Measurements from ENCODE around the gene FBXO47. TPM values are rescaled to one million over a fixed set of nuclear protein-coding genes. Genes with fewer than 3 reads are reported as not detected.

FBXO47 gene
- total and polyA plus RNA-seq, 12 donors, result not detected

DNA sequence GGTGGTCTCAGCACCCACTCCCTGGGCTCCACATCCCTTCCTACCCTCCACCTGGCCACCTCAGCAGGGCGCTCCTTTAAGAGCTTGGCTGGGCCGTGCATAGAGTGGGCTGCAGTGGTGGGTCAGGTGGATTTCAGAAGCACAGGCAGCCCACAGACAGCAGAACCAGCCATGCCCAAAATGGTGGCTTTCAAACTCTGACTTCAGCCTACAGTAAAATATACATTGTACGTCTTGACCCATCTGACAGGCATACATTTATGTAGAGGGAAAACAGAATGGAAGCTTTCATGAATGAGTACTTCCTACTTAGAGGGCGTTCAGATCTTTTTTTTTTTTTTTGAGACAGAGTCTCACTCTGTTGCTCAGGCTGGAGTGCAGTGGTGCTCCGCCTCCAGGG is 67.8 kb downstream of the FBXO47 start:
- TF ChIP-seq, protein P1, sequence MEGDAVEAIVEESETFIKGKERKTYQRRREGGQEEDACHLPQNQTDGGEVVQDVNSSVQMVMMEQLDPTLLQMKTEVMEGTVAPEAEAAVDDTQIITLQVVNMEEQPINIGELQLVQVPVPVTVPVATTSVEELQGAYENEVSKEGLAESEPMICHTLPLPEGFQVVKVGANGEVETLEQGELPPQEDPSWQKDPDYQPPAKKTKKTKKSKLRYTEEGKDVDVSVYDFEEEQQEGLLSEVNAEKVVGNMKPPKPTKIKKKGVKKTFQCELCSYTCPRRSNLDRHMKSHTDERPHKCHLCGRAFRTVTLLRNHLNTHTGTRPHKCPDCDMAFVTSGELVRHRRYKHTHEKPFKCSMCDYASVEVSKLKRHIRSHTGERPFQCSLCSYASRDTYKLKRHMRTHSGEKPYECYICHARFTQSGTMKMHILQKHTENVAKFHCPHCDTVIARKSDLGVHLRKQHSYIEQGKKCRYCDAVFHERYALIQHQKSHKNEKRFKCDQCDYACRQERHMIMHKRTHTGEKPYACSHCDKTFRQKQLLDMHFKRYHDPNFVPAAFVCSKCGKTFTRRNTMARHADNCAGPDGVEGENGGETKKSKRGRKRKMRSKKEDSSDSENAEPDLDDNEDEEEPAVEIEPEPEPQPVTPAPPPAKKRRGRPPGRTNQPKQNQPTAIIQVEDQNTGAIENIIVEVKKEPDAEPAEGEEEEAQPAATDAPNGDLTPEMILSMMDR (IDR thresholded peaks at IDR 0.05), result no peak
- no peak for TF ChIP-seq POLR2A (IDR thresholded peaks at IDR 0.05)
- peaks cover 27 to 63% of the 10 kb centered on the region in 2 donors for H3K4me1 ChIP-seq (replicated peaks in 1 of 2)
- H3K4me3 ChIP-seq, result no peak overlapping the region
- no peaks in the 10 kb centered on the region for H3K27me3 ChIP-seq
- H3K27ac ChIP-seq, result peak overlapping the region in 2 of 5 donors; percentile 30 to 49
- intact Hi-C loops (cut with DNase I), result no loop called here
- H3K9me3 ChIP-seq (replicated peaks in 1 of 3), result no peaks in the 10 kb centered on the region
- no peak for DNase-seq
- WGBS, 4 donors, result 83 to 91% (median 87%) methylated on average over 5 of the region's 5 CpGs
- peaks cover 0 to 44% of the 10 kb centered on the region in 2 donors for H3K36me3 ChIP-seq (replicated peaks in 1 of 2)

DNA sequence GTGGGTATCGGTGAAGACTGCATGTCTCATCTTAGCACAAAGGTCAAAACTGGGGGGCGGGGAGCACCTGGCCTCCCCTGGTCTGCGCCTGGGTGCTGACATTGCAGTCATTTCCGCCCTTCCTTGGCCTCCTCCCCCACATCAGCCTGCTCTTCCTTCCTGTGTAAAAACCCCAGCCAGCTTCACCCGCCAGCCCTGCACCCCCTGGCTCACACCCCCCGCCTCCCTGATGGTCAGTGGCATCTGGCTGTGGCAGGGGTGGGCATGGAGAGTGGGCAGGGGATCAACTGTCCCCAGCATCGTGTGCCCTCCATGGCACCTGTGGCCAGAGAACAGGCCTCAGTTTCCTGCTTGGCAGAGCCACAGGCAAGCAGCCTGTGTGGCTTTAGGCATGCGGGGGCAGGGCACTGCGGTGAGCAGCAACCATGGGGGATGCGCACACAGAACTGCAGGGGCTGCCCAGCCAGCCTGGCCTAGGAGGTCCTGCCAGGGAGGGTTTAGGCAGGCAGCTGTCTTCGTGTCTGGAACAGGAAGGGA is 68.3 kb downstream of the FBXO47 start:
- intact Hi-C loops (cut with DNase I), result no loop called here
- TF ChIP-seq, protein P1 (IDR thresholded peaks at IDR 0.05), result no peak
- TF ChIP-seq POLR2A (IDR thresholded peaks at IDR 0.05), result no peak
- Histone ChIP-seq H3K9me3 (replicated peaks in 1 of 3) (no peaks in the 10 kb centered on the region), H3K36me3 (replicated peaks in 1 of 2) (peaks cover 0 to 42% of the 10 kb centered on the region in 2 donors), H3K4me3 (no peak overlapping the region), H3K4me1 (replicated peaks in 1 of 2) (peaks cover 32 to 69% of the 10 kb centered on the region in 2 donors), H3K27ac (peak overlapping the region in 2 of 5 donors; percentile 30 to 49), H3K27me3 (no peaks in the 10 kb centered on the region)
- no peak for DNase-seq
- 59 to 85% (median 72%) methylated on average over 4 to 11 of the region's 11 CpGs for WGBS, 4 donors

DNA sequence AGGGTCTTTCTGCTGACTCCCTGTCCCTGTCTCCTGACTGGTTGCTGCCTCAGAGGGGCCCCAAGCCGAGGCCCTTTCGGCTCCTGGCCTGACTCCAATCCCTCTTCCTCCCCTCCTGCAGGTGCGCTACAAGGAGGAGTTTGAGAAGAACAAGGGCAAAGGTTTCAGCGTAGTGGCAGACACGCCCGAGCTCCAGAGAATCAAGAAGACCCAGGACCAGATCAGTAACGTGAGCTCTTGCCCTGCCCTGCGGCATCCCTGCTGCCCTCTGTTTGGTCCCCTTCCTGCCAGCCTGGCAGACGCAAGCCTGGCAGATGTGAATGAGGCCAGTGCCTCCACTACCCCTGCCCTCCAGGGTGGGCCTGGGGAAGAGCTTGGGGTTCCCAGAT is 68.9 kb downstream of the FBXO47 start:
- DNase-seq, result no peak
- Histone ChIP-seq H3K4me1 (replicated peaks in 1 of 2) (peaks cover 38 to 74% of the 10 kb centered on the region in 2 donors), H3K4me3 (no peak overlapping the region), H3K36me3 (replicated peaks in 1 of 2) (peaks cover 0 to 40% of the 10 kb centered on the region in 2 donors), H3K27ac (peak overlapping the region in 2 of 5 donors; percentile 49 to 62), H3K9me3 (replicated peaks in 1 of 3) (no peaks in the 10 kb centered on the region), H3K27me3 (no peaks in the 10 kb centered on the region)
- 40 to 74% (median 67%) methylated on average over 1 to 9 of the region's 9 CpGs for WGBS, 4 donors
- intact Hi-C loops (cut with DNase I), result no loop called here
- no peak for TF ChIP-seq POLR2A (IDR thresholded peaks at IDR 0.05)
- TF ChIP-seq, protein P1 (IDR thresholded peaks at IDR 0.05), result no peak

DNA sequence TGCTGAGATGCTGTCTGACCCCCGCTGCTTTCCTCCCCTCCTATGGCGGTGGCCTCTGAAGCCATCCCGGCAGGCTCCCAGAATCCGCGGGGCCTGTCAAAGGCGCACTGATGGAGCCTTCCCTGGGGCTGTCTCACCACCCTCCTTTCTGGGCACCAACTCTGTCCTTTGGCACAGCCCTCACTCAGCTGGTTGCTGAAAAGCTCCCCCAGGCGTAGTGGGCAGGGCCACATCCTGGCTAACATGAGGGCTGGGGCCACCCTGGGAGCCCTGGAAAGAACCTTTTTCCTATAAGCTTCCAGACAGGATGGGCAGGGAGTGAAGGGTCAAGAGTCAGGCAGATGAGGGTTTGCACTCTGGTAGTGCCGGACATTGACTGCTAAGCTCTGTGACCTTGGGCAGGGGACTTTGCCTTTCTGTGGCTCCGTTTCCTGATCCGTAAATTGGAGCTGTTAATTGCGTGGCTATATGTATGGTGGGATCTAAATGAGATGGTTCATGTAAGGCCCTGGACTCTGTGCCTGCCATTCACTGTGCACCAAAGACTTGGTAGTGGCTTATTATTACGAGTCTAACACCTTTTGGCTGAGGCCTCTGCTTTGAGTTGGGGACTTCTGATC is 69.4 kb downstream of the FBXO47 start:
- H3K4me1 ChIP-seq (replicated peaks in 1 of 2), result peaks cover 43 to 80% of the 10 kb centered on the region in 2 donors
- peak in 1 of 7 donors; percentile 45 for DNase-seq
- peak overlapping the region in 3 of 5 donors; percentile 34 to 62 (median 49) for H3K27ac ChIP-seq
- no peak overlapping the region for H3K4me3 ChIP-seq
- TF ChIP-seq, protein P1 (IDR thresholded peaks at IDR 0.05), result no peak
- TF ChIP-seq POLR2A (IDR thresholded peaks at IDR 0.05), result no peak
- 56 to 73% (median 62%) methylated on average over 8 to 12 of the region's 12 CpGs for WGBS, 4 donors
- intact Hi-C loops (cut with DNase I), result no loop called here
- H3K9me3 ChIP-seq (replicated peaks in 1 of 3), result no peaks in the 10 kb centered on the region
- H3K36me3 ChIP-seq (replicated peaks in 1 of 2), result peaks cover 0 to 41% of the 10 kb centered on the region in 2 donors
- H3K27me3 ChIP-seq, result no peaks in the 10 kb centered on the region

All from adrenal gland (tissue), 12 donors.